Measurements from ENCODE around the gene EEA1. TPM values are rescaled to one million over a fixed set of nuclear protein-coding genes. Genes with fewer than 3 reads are reported as not detected.
"Not testable (repeated sequence)": the region's sequence is repeated elsewhere in the genome, so short reads cannot be mapped to it uniquely, and the experiment has no call there.

EEA1 gene
- total RNA-seq, 1 donor from 2014 or later: 34.4 TPM

GRCh38 chr12:92971859-92972524 lies 42.9 kb upstream of the EEA1 start:
- ATAC-seq (peak; percentile 40), DNase-seq (no peak)
- peaks cover 19% of the 10 kb centered on the region for H3K4me1 ChIP-seq
- H3K27ac ChIP-seq: peak overlapping the region; percentile 3
- intact Hi-C loops (cut with DNase I): no loop called here
- no peaks in the 10 kb centered on the region for H3K36me3 ChIP-seq
- no peaks in the 10 kb centered on the region for H3K9me3 ChIP-seq
- H3K4me3 ChIP-seq: no peak overlapping the region
- no peaks in the 10 kb centered on the region for H3K27me3 ChIP-seq
- no peak for TF ChIP-seq CTCF (IDR thresholded peaks at IDR 0.05)

- ATAC-seq (no peak), DNase-seq (no peak)
- Histone ChIP-seq H3K27me3 (no peaks in the 10 kb centered on the region), H3K4me3 (no peak overlapping the region), H3K9me3 (no peaks in the 10 kb centered on the region), H3K36me3 (no peaks in the 10 kb centered on the region), H3K4me1 (peaks cover 19% of the 10 kb centered on the region), H3K27ac (no peak overlapping the region)
- intact Hi-C loops (cut with DNase I): no loop called here
- TF ChIP-seq CTCF (IDR thresholded peaks at IDR 0.05): no peak
Measured at GRCh38 chr12:92968176-92968813, 39.2 kb upstream of the EEA1 start.

GRCh38 chr12:92964378-92964777 lies 35.3 kb upstream of the EEA1 start:
- H3K4me3 ChIP-seq; ATAC-seq; H3K27ac ChIP-seq; intact Hi-C loops (cut with DNase I); H3K27me3 ChIP-seq; H3K9me3 ChIP-seq; H3K36me3 ChIP-seq; DNase-seq; H3K4me1 ChIP-seq: not testable (repeated sequence)

GRCh38 chr12:92961949-92962348 lies 32.9 kb upstream of the EEA1 start:
- Histone ChIP-seq H3K4me3 (no peak overlapping the region), H3K27ac (no peak overlapping the region), H3K36me3 (no peaks in the 10 kb centered on the region), H3K27me3 (no peaks in the 10 kb centered on the region), H3K9me3 (no peaks in the 10 kb centered on the region), H3K4me1 (no peaks in the 10 kb centered on the region)
- ATAC-seq (no peak), DNase-seq (no peak)
- TF ChIP-seq CTCF (IDR thresholded peaks at IDR 0.05): no peak
- intact Hi-C loops (cut with DNase I): no loop called here

- no peak for DNase-seq
- Histone ChIP-seq H3K4me3 (no peak overlapping the region), H3K9me3 (no peaks in the 10 kb centered on the region), H3K27ac (no peak overlapping the region), H3K4me1 (no peaks in the 10 kb centered on the region), H3K36me3 (no peaks in the 10 kb centered on the region), H3K27me3 (no peaks in the 10 kb centered on the region)
- intact Hi-C loops (cut with DNase I): no loop called here
- ATAC-seq: no peak
- no peak for TF ChIP-seq CTCF (IDR thresholded peaks at IDR 0.05)
Measured at GRCh38 chr12:92955997-92956663, 27.0 kb upstream of the EEA1 start.

GRCh38 chr12:92953747-92954146 lies 24.7 kb upstream of the EEA1 start:
- no peaks in the 10 kb centered on the region for H3K4me1 ChIP-seq
- TF ChIP-seq CTCF (IDR thresholded peaks at IDR 0.05): no peak
- no peaks in the 10 kb centered on the region for H3K9me3 ChIP-seq
- H3K27me3 ChIP-seq: no peaks in the 10 kb centered on the region
- ATAC-seq: peak; percentile 49
- no peak overlapping the region for H3K27ac ChIP-seq
- H3K36me3 ChIP-seq: no peaks in the 10 kb centered on the region
- intact Hi-C loops (cut with DNase I): no loop called here
- H3K4me3 ChIP-seq: no peak overlapping the region
- no peak for DNase-seq

Measured in upper lobe of right lung (tissue), 1 donor.